IMR-90 (cell line): ENCODE data around the gene HPRT1.

Source experiments
- CEBPB ChIP-seq: IDR thresholded peaks from 2 replicates; pipeline ENCODE4 v1.6.1; 2012; ENCODE audit warnings: low read depth, low read length, improper control_type of control experiment
- MAFK ChIP-seq: IDR thresholded peaks from 2 replicates; pipeline ENCODE4 v1.6.1; 2012; ENCODE audit warnings: low read depth, low read length, improper control_type of control experiment
- MXI1 ChIP-seq: IDR thresholded peaks from 2 replicates; pipeline ENCODE4 v1.6.1; 2012; ENCODE audit warnings: low read depth, mild to moderate bottlenecking, low read length, moderate library complexity, borderline replicate concordance
- NFE2L2 ChIP-seq: fragments of 150-350 bp; IDR thresholded peaks from 2 replicates; pipeline ENCODE4 v1.6.1; 2016; ENCODE audit warnings: low read depth, mild to moderate bottlenecking, low read length
- POLR2A ChIP-seq: IDR thresholded peaks from 2 replicates; pipeline ENCODE4 v1.6.1; 2012; ENCODE audit warnings: mild to moderate bottlenecking, low read depth, low read length
- RFX5 ChIP-seq: IDR thresholded peaks from 2 replicates; pipeline ENCODE4 v1.8.0; 2012; ENCODE audit warnings: low read depth, mild to moderate bottlenecking, low read length, moderate library complexity
- SMC3 ChIP-seq: fragments of 150-350 bp; IDR thresholded peaks from 2 replicates; pipeline ENCODE4 v1.6.1; 2016; ENCODE audit warnings: low read depth, mild to moderate bottlenecking, antibody characterized with exemption, low read length, moderate library complexity
- TF ChIP-seq, protein P1 (sequence below): conservative IDR thresholded peaks from 2 replicates; pipeline ENCODE4 v1.5.1; 2012; ENCODE audit warnings: mild to moderate bottlenecking, low read depth, low read length, improper control_type of control experiment
- TF ChIP-seq, protein P2 (sequence below): fragments of 150-350 bp; IDR thresholded peaks from 2 replicates; pipeline ENCODE4 v1.6.1; 2017; ENCODE audit warnings: mild to moderate bottlenecking, antibody characterized with exemption, low read length, low read depth

DNA sequence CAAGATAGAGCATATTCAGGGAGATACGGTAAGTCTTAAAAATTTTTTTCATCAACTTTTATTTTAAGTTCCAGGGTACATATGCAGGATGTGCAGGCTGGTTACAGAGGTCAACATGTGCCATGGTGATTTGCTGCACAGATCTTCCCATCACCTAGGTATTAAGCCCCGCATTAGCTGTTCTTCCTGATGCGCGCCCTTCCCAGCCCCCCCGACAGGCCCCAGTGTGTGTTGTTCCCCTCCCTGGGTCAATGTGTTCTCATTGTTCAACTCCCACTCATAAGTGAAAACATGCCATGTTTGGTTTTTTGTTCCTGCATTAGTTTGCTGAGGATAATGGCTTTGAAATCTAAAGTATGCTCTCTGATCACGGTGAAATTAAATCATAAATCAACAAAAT lies 64.2 kb downstream of the HPRT1 start:
- TF ChIP-seq CEBPB (no peak), MAFK (no peak), RFX5 (no peak), MXI1 (no peak), NFE2L2 (no peak), POLR2A (no peak), SMC3 (no peak)
- TF ChIP-seq, protein P1, sequence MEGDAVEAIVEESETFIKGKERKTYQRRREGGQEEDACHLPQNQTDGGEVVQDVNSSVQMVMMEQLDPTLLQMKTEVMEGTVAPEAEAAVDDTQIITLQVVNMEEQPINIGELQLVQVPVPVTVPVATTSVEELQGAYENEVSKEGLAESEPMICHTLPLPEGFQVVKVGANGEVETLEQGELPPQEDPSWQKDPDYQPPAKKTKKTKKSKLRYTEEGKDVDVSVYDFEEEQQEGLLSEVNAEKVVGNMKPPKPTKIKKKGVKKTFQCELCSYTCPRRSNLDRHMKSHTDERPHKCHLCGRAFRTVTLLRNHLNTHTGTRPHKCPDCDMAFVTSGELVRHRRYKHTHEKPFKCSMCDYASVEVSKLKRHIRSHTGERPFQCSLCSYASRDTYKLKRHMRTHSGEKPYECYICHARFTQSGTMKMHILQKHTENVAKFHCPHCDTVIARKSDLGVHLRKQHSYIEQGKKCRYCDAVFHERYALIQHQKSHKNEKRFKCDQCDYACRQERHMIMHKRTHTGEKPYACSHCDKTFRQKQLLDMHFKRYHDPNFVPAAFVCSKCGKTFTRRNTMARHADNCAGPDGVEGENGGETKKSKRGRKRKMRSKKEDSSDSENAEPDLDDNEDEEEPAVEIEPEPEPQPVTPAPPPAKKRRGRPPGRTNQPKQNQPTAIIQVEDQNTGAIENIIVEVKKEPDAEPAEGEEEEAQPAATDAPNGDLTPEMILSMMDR = no peak
- TF ChIP-seq, protein P2, sequence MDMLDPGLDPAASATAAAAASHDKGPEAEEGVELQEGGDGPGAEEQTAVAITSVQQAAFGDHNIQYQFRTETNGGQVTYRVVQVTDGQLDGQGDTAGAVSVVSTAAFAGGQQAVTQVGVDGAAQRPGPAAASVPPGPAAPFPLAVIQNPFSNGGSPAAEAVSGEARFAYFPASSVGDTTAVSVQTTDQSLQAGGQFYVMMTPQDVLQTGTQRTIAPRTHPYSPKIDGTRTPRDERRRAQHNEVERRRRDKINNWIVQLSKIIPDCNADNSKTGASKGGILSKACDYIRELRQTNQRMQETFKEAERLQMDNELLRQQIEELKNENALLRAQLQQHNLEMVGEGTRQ = no peak
